Measurements from ENCODE around the gene LRRC7. TPM values are rescaled to one million over a fixed set of nuclear protein-coding genes. Genes with fewer than 3 reads are reported as not detected.

The LRRC7 gene
- total and polyA plus RNA-seq, 2 of the 8 experiments (the other 6 are each of a cell fraction or from before 2014, with no cell fraction given): 0.03 to 0.17 TPM

- Histone ChIP-seq H3K4me3 (ENCODE audit: extremely low read depth in 1 of 4, insufficient read depth in 2 of 4, low read depth in 3 of 4, low read length in 4 of 4) (no peak overlapping the region), H3K79me2 (ENCODE audit: control insufficient read depth in 1 of 2, insufficient read depth in 2 of 2, low read length in 2 of 2) (no peaks in the 10 kb centered on the region), H3K4me2 (ENCODE audit: insufficient read depth in 1 of 2, low read depth in 2 of 2, low read length in 2 of 2) (no peak overlapping the region), H3K27me3 (replicated peaks in 1 of 4; ENCODE audit: control insufficient read depth in 3 of 4, extremely low read depth in 1 of 4, insufficient read depth in 3 of 4, low read length in 3 of 4) (no peaks in the 10 kb centered on the region), H3K9me3 (ENCODE audit: insufficient read depth in 2 of 2, low read depth in 1 of 2, low read length in 1 of 2) (peaks cover 0 to 6% of the 10 kb centered on the region in 2 experiments; a peak in 1 of 4 replicates), H3K18ac (ENCODE audit: extremely low read depth, low read length) (no peak overlapping the region), H3K23ac (ENCODE audit: insufficient read length) (no peak overlapping the region), H3K36me3 (ENCODE audit: control insufficient read depth in 2 of 4, insufficient read depth in 4 of 4, low read length in 3 of 4) (no peaks in the 10 kb centered on the region), H2BK20ac (ENCODE audit: low read length) (no peak overlapping the region), H3K27ac (ENCODE audit: low read depth, low read length) (no peak overlapping the region), H2AK5ac (ENCODE audit: low read depth, low read length) (no peak overlapping the region), H3K56ac (replicated peaks; ENCODE audit: insufficient read length, low read depth, low read length) (no peak overlapping the region), H3K4me1 (replicated peaks in 1 of 4; ENCODE audit: control insufficient read depth in 3 of 4, insufficient read depth in 4 of 4, low read length in 3 of 4) (no peaks in the 10 kb centered on the region), H2BK12ac (ENCODE audit: low read depth, low read length) (no peak overlapping the region), H2BK5ac (ENCODE audit: low read depth, low read length) (no peak overlapping the region), H4K5ac (ENCODE audit: insufficient read length, low read depth, low read length) (no peak overlapping the region), H2AFZ (ENCODE audit: low read length) (no peak overlapping the region), H2BK15ac (ENCODE audit: low read length) (no peak overlapping the region), H4K8ac (ENCODE audit: extremely low read depth, insufficient read depth, low read length) (no peak overlapping the region), H4K20me1 (replicated peaks in 1 of 2; ENCODE audit: control insufficient read depth in 1 of 2, insufficient read depth in 2 of 2, low read length in 2 of 2) (no peaks in the 10 kb centered on the region), H4K91ac (replicated peaks; ENCODE audit: insufficient read length, low read length) (no peak overlapping the region), H3K79me1 (ENCODE audit: low read depth, low read length) (no peaks in the 10 kb centered on the region), H3K9ac (replicated peaks in 1 of 4; ENCODE audit: extremely low read depth in 1 of 4, low read depth in 3 of 4, low read length in 3 of 4) (no peak overlapping the region), H3K23me2 (ENCODE audit: low read depth, low read length) (no peaks in the 10 kb centered on the region), H2BK120ac (replicated peaks; ENCODE audit: low read depth, low read length) (no peak overlapping the region), H3K14ac (ENCODE audit: insufficient read length) (no peak overlapping the region), H3K4ac (replicated peaks; ENCODE audit: insufficient read length, low read depth, low read length) (no peak overlapping the region)
- POLR2A ChIA-PET (ENCODE audit: partially characterized antibody): no interaction called here
- FAIRE-seq: no peak
- CTCF ChIA-PET (ENCODE audit: partially characterized antibody): no interaction called here
- WGBS, 2 experiments (ENCODE audit: extremely low coverage in 1 of 2, insufficient coverage in 1 of 2, insufficient read length in 1 of 2, insufficient replicate concordance in 2 of 2, low coverage in 1 of 2, low lambda C conversion rate in 2 of 2, missing lambda C conversion rate in 1 of 2): 90% methylated on average over 1 of the region's 1 CpG; no CpG with 5 or more reads in 1 of the 2 experiments
- DNase-seq (ENCODE audit: low read depth in 1 of 2, low spot score in 2 of 2): no peak
- TF ChIP-seq ASH2L (IDR thresholded peaks at IDR 0.05; ENCODE audit: low read length) (no peak), EGR1 (IDR thresholded peaks at IDR 0.05; ENCODE audit: borderline replicate concordance, low read depth, low read length) (no peak), CTCF (IDR thresholded peaks at IDR 0.05; ENCODE audit: control extremely low read depth in 1 of 3, insufficient read depth in 1 of 3, low read depth in 1 of 3, low read length in 3 of 3) (no peak), EP300 (IDR thresholded peaks at IDR 0.05; ENCODE audit: borderline replicate concordance in 1 of 2, low read depth in 2 of 2, low read length in 2 of 2) (no peak), SIN3A (conservative IDR thresholded peaks at IDR 0.05 in 1 of 2, IDR thresholded peaks at IDR 0.05 in 1 of 2; ENCODE audit: low read depth in 1 of 2, low read length in 2 of 2) (no peak), CTBP2 (IDR thresholded peaks at IDR 0.05; ENCODE audit: borderline replicate concordance, insufficient read depth, insufficient read length, low read length) (no peak), BRCA1 (IDR thresholded peaks at IDR 0.05; ENCODE audit: low read depth, low read length) (no peak), CHD2 (IDR thresholded peaks at IDR 0.05; ENCODE audit: low read length) (no peak), POU5F1 (IDR thresholded peaks at IDR 0.05; ENCODE audit: low read depth, low read length) (no peak), TBP (IDR thresholded peaks at IDR 0.05; ENCODE audit: low read depth, low read length) (no peak), SP2 (IDR thresholded peaks at IDR 0.05; ENCODE audit: low read length) (no peak), CBX5 (IDR thresholded peaks at IDR 0.05; ENCODE audit: low read depth, low read length) (no peak)
These were observed 343.6 kb downstream of the LRRC7 start for GRCh38 chr1:69911301-69911801.
